Measurements from ENCODE around the gene RARRES2. TPM values are rescaled to one million over a fixed set of nuclear protein-coding genes. Genes with fewer than 3 reads are reported as not detected.
A peak's percentile ranks its signal among the peaks of the same experiment; 100 is the strongest.

RARRES2 gene
- total and polyA plus RNA-seq, 12 donors: 132 to 7,984 (median 3,315) TPM

GRCh38 chr7:150373049-150373801 lies 31.8 kb upstream of the RARRES2 start:
- Histone ChIP-seq H3K36me3 (replicated peaks in 1 of 2) (peaks cover 0 to 41% of the 10 kb centered on the region in 2 donors), H3K4me1 (replicated peaks in 1 of 2) (peaks cover 17 to 39% of the 10 kb centered on the region in 2 donors), H3K27me3 (no peaks in the 10 kb centered on the region), H3K9me3 (replicated peaks in 1 of 3) (no peaks in the 10 kb centered on the region), H3K4me3 (no peak overlapping the region), H3K27ac (peak overlapping the region in 3 of 5 donors; percentile 23 to 56 (median 30))
- peak in 3 of 7 donors; percentile 42 to 75 (median 46) for DNase-seq
- intact Hi-C loops (cut with DNase I): loop anchor here in 1 of 2 donors (5.0 kb wide), 1 partner anchor 36 kb away; no protein-coding TSS in a partner anchor
- no peak for TF ChIP-seq POLR2A (IDR thresholded peaks at IDR 0.05)
- no peak for TF ChIP-seq CTCF (IDR thresholded peaks at IDR 0.05)
- WGBS, 4 donors: 48 to 78% (median 63%) methylated on average over 12 to 21 of the region's 21 CpGs

GRCh38 chr7:150372271-150373048 lies 31.0 kb upstream of the RARRES2 start:
- WGBS, 4 donors: 83 to 84% (median 83%) methylated on average over 21 to 79 of the region's 79 CpGs
- no peaks in the 10 kb centered on the region for H3K9me3 ChIP-seq (replicated peaks in 1 of 3)
- no peaks in the 10 kb centered on the region for H3K27me3 ChIP-seq
- intact Hi-C loops (cut with DNase I): loop anchor here in 1 of 2 donors (5.0 kb wide), 1 partner anchor 35 kb away; no protein-coding TSS in a partner anchor
- peaks cover 20 to 38% of the 10 kb centered on the region in 2 donors for H3K4me1 ChIP-seq (replicated peaks in 1 of 2)
- DNase-seq: peak in 1 of 7 donors; percentile 14
- peaks cover 0 to 41% of the 10 kb centered on the region in 2 donors for H3K36me3 ChIP-seq (replicated peaks in 1 of 2)
- peak overlapping the region in 3 of 5 donors; percentile 23 to 56 (median 30) for H3K27ac ChIP-seq
- no peak for TF ChIP-seq POLR2A (IDR thresholded peaks at IDR 0.05)
- no peak for TF ChIP-seq CTCF (IDR thresholded peaks at IDR 0.05)
- H3K4me3 ChIP-seq: no peak overlapping the region

- DNase-seq: peak in 1 of 7 donors; percentile 13
- no peak overlapping the region for H3K27ac ChIP-seq
- no peaks in the 10 kb centered on the region for H3K9me3 ChIP-seq (replicated peaks in 1 of 3)
- WGBS, 4 donors: 89 to 99% (median 94%) methylated on average over 12 to 30 of the region's 30 CpGs
- no peak overlapping the region for H3K4me3 ChIP-seq
- intact Hi-C loops (cut with DNase I): loop anchor here in 1 of 2 donors (5.0 kb wide), 1 partner anchor 35 kb away; no protein-coding TSS in a partner anchor
- peaks cover 0 to 41% of the 10 kb centered on the region in 2 donors for H3K36me3 ChIP-seq (replicated peaks in 1 of 2)
- peaks cover 20 to 35% of the 10 kb centered on the region in 2 donors for H3K4me1 ChIP-seq (replicated peaks in 1 of 2)
- no peaks in the 10 kb centered on the region for H3K27me3 ChIP-seq
- TF ChIP-seq POLR2A (IDR thresholded peaks at IDR 0.05): no peak
- TF ChIP-seq CTCF (IDR thresholded peaks at IDR 0.05): no peak
Observed at GRCh38 chr7:150371996-150372270, 30.5 kb upstream of the RARRES2 start.
